ENCODE measurements around the gene GXYLT2.
"Not testable (repeated sequence)": the region's sequence is repeated elsewhere in the genome, so short reads cannot be mapped to it uniquely, and the experiment has no call there.

GXYLT2 gene

GRCh38 chr3:72906154-72906553 lies 18.3 kb downstream of the GXYLT2 start:
- Histone ChIP-seq H3K9ac (ENCODE audit: low read depth in 1 of 2, low read length in 2 of 2) (no peak overlapping the region), H3K4me3 (ENCODE audit: low read length in 2 of 2) (no peak overlapping the region), H3K27ac (ENCODE audit: low read depth in 2 of 2, low read length in 2 of 2) (no peak overlapping the region), H3K9me3 (ENCODE audit: control insufficient read depth in 2 of 2, low read length in 2 of 2) (no peaks in the 10 kb centered on the region), H3K4me1 (ENCODE audit: control insufficient read depth in 2 of 2, insufficient read depth in 2 of 2, low read length in 2 of 2) (peaks cover 0 to 3% of the 10 kb centered on the region in 2 donors), H3K27me3 (ENCODE audit: control insufficient read depth in 2 of 2, insufficient read depth in 2 of 2, low read length in 2 of 2) (no peaks in the 10 kb centered on the region), H3K36me3 (ENCODE audit: control insufficient read depth in 2 of 2, insufficient read depth in 2 of 2, low read length in 2 of 2) (no peaks in the 10 kb centered on the region)

DNA sequence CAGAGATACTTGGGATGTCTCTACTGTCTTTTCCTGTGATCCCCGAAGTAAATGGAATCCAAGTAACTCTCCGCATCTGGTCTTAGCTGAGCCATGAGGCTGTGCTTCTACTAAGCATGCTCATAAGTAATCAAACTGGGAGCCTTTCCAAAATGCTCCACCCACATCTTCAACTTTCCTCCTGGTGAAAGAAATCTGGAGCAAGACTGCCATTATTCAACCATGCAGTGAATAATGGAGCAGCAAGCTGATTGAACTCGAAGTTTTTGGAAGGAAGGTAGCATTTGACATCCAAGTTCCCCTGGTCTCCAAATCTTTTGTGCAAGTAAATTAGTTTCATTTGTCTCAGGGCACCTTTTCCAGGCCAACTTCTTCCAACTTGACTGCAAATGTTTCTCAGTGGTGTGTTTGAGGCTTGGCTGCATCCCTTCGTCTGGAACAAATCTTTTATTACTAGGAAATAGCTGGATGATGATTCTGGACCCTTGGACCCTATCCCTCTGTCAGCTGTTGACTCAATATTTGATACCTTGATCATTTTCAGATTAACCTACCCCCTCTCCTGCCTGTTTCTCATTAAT lies 19.4 kb downstream of the GXYLT2 start:
- Histone ChIP-seq H3K9me3 (ENCODE audit: control insufficient read depth in 2 of 2, low read length in 2 of 2) (no peaks in the 10 kb centered on the region), H3K27me3 (ENCODE audit: control insufficient read depth in 2 of 2, insufficient read depth in 2 of 2, low read length in 2 of 2) (no peaks in the 10 kb centered on the region), H3K27ac (ENCODE audit: low read depth in 2 of 2, low read length in 2 of 2) (no peak overlapping the region), H3K4me3 (ENCODE audit: low read length in 2 of 2) (no peak overlapping the region), H3K36me3 (ENCODE audit: control insufficient read depth in 2 of 2, insufficient read depth in 2 of 2, low read length in 2 of 2) (no peaks in the 10 kb centered on the region), H3K4me1 (ENCODE audit: control insufficient read depth in 2 of 2, insufficient read depth in 2 of 2, low read length in 2 of 2) (peaks cover 0 to 3% of the 10 kb centered on the region in 2 donors), H3K9ac (ENCODE audit: low read depth in 1 of 2, low read length in 2 of 2) (no peak overlapping the region)

GRCh38 chr3:72907731-72908620 lies 20.1 kb downstream of the GXYLT2 start:
- Histone ChIP-seq H3K36me3 (ENCODE audit: control insufficient read depth in 2 of 2, insufficient read depth in 2 of 2, low read length in 2 of 2) (no peaks in the 10 kb centered on the region), H3K9ac (ENCODE audit: low read depth in 1 of 2, low read length in 2 of 2) (no peak overlapping the region)

DNA sequence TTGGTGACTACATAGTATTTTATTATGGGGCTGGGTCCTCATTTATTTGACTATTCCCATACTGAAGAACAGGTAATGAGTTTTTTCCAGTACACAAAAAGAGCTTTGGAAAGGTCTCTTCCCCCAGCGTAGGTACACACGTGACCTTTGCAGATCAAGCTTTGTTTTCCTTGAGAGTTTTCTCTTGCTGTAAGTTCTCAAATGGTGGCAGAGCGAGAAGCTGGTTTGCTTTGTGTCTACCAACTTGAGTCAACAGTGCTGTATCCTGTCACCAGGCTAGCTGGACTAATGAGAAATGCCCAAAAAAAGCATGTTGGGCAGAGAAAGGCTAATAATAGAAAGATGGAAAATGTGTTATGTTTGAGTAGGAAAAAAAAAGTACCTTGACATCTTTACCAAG lies 21.7 kb downstream of the GXYLT2 start:
- H3K36me3 ChIP-seq (ENCODE audit: control insufficient read depth in 2 of 2, insufficient read depth in 2 of 2, low read length in 2 of 2), result no peaks in the 10 kb centered on the region
- no peak overlapping the region for H3K9ac ChIP-seq (ENCODE audit: low read depth in 1 of 2, low read length in 2 of 2)
- H3K27ac ChIP-seq (ENCODE audit: low read depth in 2 of 2, low read length in 2 of 2), result no peak overlapping the region
- peaks cover 0 to 3% of the 10 kb centered on the region in 2 donors for H3K4me1 ChIP-seq (ENCODE audit: control insufficient read depth in 2 of 2, insufficient read depth in 2 of 2, low read length in 2 of 2)
- no peak overlapping the region for H3K4me3 ChIP-seq (ENCODE audit: low read length in 2 of 2)
- no peaks in the 10 kb centered on the region for H3K27me3 ChIP-seq (ENCODE audit: control insufficient read depth in 2 of 2, insufficient read depth in 2 of 2, low read length in 2 of 2)
- H3K9me3 ChIP-seq (ENCODE audit: control insufficient read depth in 2 of 2, low read length in 2 of 2), result no peaks in the 10 kb centered on the region

More at GRCh38 chr3:72907731-72908620, 20.1 kb downstream of the GXYLT2 start:
- Histone ChIP-seq H3K27me3 (ENCODE audit: control insufficient read depth in 2 of 2, insufficient read depth in 2 of 2, low read length in 2 of 2) (no peaks in the 10 kb centered on the region), H3K4me3 (ENCODE audit: low read length in 2 of 2) (no peak overlapping the region), H3K27ac (ENCODE audit: low read depth in 2 of 2, low read length in 2 of 2) (no peak overlapping the region), H3K9me3 (ENCODE audit: control insufficient read depth in 2 of 2, low read length in 2 of 2) (no peaks in the 10 kb centered on the region), H3K4me1 (ENCODE audit: control insufficient read depth in 2 of 2, insufficient read depth in 2 of 2, low read length in 2 of 2) (peaks cover 0 to 3% of the 10 kb centered on the region in 2 donors)

DNA sequence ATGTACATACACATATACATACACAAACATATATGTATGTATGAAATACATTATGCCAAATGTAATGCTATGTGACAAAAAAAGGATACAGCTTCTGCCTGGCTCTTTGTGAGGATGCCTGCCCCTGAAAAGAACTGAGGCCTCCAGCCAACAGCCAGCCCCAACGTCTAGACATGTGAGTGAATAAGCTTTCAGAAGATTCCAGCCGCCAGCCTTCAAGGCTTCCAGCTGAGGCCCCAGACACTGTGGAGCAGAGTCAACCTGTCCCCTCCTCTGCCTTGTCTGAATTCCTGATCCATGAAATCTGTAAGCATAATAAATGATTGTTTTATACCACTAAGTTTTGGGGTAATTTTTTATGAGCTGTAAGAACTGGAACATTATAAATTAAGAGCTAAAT lies 24.7 kb downstream of the GXYLT2 start:
- H3K27me3 ChIP-seq (ENCODE audit: control insufficient read depth in 2 of 2, insufficient read depth in 2 of 2, low read length in 2 of 2), result no peaks in the 10 kb centered on the region
- no peak overlapping the region for H3K9ac ChIP-seq (ENCODE audit: low read depth in 1 of 2, low read length in 2 of 2)
- no peaks in the 10 kb centered on the region for H3K4me1 ChIP-seq (ENCODE audit: control insufficient read depth in 2 of 2, insufficient read depth in 2 of 2, low read length in 2 of 2)
- H3K4me3 ChIP-seq (ENCODE audit: low read length in 2 of 2), result no peak overlapping the region
- H3K27ac ChIP-seq (ENCODE audit: low read depth in 2 of 2, low read length in 2 of 2), result no peak overlapping the region
- no peaks in the 10 kb centered on the region for H3K36me3 ChIP-seq (ENCODE audit: control insufficient read depth in 2 of 2, insufficient read depth in 2 of 2, low read length in 2 of 2)
- H3K9me3 ChIP-seq (ENCODE audit: control insufficient read depth in 2 of 2, low read length in 2 of 2), result no peaks in the 10 kb centered on the region

GRCh38 chr3:72914383-72914782 lies 26.5 kb downstream of the GXYLT2 start:
- no peak overlapping the region for H3K4me3 ChIP-seq (ENCODE audit: low read length in 2 of 2)
- H3K4me1 ChIP-seq (ENCODE audit: control insufficient read depth in 2 of 2, insufficient read depth in 2 of 2, low read length in 2 of 2), result no peaks in the 10 kb centered on the region
- H3K27ac ChIP-seq (ENCODE audit: low read depth in 2 of 2, low read length in 2 of 2), result no peak overlapping the region
- no peaks in the 10 kb centered on the region for H3K9me3 ChIP-seq (ENCODE audit: control insufficient read depth in 2 of 2, low read length in 2 of 2)
- no peak overlapping the region for H3K9ac ChIP-seq (ENCODE audit: low read depth in 1 of 2, low read length in 2 of 2)
- no peaks in the 10 kb centered on the region for H3K27me3 ChIP-seq (ENCODE audit: control insufficient read depth in 2 of 2, insufficient read depth in 2 of 2, low read length in 2 of 2)
- H3K36me3 ChIP-seq (ENCODE audit: control insufficient read depth in 2 of 2, insufficient read depth in 2 of 2, low read length in 2 of 2), result no peaks in the 10 kb centered on the region

DNA sequence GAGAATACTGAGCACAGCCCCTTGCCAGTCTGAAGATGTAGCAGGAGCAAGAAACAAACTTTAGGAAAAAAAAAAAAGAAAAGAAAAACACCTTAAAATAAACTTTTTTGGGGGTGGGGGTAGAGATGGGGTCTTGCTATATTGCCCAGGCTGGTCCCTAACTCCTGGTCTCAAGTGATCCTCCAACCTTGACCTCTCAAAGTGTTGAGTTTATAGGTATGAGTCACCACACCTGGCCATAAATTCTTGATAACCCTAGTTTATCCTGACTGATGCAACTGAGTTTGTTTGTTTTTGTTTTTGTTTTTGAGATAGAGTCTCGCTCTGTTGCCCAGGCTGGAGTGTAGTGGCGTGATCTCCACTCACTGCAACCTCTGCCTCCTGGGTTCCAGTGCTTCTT lies 28.4 kb downstream of the GXYLT2 start:
- Histone ChIP-seq H3K9ac (ENCODE audit: low read depth in 1 of 2, low read length in 2 of 2) (no peak overlapping the region), H3K27ac (ENCODE audit: low read depth in 2 of 2, low read length in 2 of 2) (no peak overlapping the region), H3K4me3 (ENCODE audit: low read length in 2 of 2) (no peak overlapping the region), H3K4me1 (ENCODE audit: control insufficient read depth in 2 of 2, insufficient read depth in 2 of 2, low read length in 2 of 2) (no peaks in the 10 kb centered on the region), H3K36me3 (ENCODE audit: control insufficient read depth in 2 of 2, insufficient read depth in 2 of 2, low read length in 2 of 2) (no peaks in the 10 kb centered on the region), H3K27me3 (ENCODE audit: control insufficient read depth in 2 of 2, insufficient read depth in 2 of 2, low read length in 2 of 2) (no peaks in the 10 kb centered on the region), H3K9me3 (ENCODE audit: control insufficient read depth in 2 of 2, low read length in 2 of 2) (no peaks in the 10 kb centered on the region)

GRCh38 chr3:72919520-72919919 lies 31.7 kb downstream of the GXYLT2 start:
- H3K9ac ChIP-seq (ENCODE audit: low read depth in 1 of 2, low read length in 2 of 2), result no peak overlapping the region
- H3K27me3 ChIP-seq (ENCODE audit: control insufficient read depth in 2 of 2, insufficient read depth in 2 of 2, low read length in 2 of 2), result peaks cover 0 to 2% of the 10 kb centered on the region in 2 donors
- no peak overlapping the region for H3K27ac ChIP-seq (ENCODE audit: low read depth in 2 of 2, low read length in 2 of 2)
- no peaks in the 10 kb centered on the region for H3K4me1 ChIP-seq (ENCODE audit: control insufficient read depth in 2 of 2, insufficient read depth in 2 of 2, low read length in 2 of 2)
- H3K36me3 ChIP-seq (ENCODE audit: control insufficient read depth in 2 of 2, insufficient read depth in 2 of 2, low read length in 2 of 2), result no peaks in the 10 kb centered on the region
- no peak overlapping the region for H3K4me3 ChIP-seq (ENCODE audit: low read length in 2 of 2)
- H3K9me3 ChIP-seq (ENCODE audit: control insufficient read depth in 2 of 2, low read length in 2 of 2), result no peaks in the 10 kb centered on the region

GRCh38 chr3:72924055-72924454 lies 36.2 kb downstream of the GXYLT2 start:
- Histone ChIP-seq H3K27me3 (ENCODE audit: control insufficient read depth in 2 of 2, insufficient read depth in 2 of 2, low read length in 2 of 2) (peaks cover 0 to 2% of the 10 kb centered on the region in 2 donors), H3K4me3 (ENCODE audit: low read length in 2 of 2) (no peak overlapping the region), H3K27ac (ENCODE audit: low read depth in 2 of 2, low read length in 2 of 2) (no peak overlapping the region), H3K9ac (ENCODE audit: low read depth in 1 of 2, low read length in 2 of 2) (no peak overlapping the region), H3K36me3 (ENCODE audit: control insufficient read depth in 2 of 2, insufficient read depth in 2 of 2, low read length in 2 of 2) (no peaks in the 10 kb centered on the region), H3K4me1 (ENCODE audit: control insufficient read depth in 2 of 2, insufficient read depth in 2 of 2, low read length in 2 of 2) (no peaks in the 10 kb centered on the region), H3K9me3 (ENCODE audit: control insufficient read depth in 2 of 2, low read length in 2 of 2) (no peaks in the 10 kb centered on the region)

DNA sequence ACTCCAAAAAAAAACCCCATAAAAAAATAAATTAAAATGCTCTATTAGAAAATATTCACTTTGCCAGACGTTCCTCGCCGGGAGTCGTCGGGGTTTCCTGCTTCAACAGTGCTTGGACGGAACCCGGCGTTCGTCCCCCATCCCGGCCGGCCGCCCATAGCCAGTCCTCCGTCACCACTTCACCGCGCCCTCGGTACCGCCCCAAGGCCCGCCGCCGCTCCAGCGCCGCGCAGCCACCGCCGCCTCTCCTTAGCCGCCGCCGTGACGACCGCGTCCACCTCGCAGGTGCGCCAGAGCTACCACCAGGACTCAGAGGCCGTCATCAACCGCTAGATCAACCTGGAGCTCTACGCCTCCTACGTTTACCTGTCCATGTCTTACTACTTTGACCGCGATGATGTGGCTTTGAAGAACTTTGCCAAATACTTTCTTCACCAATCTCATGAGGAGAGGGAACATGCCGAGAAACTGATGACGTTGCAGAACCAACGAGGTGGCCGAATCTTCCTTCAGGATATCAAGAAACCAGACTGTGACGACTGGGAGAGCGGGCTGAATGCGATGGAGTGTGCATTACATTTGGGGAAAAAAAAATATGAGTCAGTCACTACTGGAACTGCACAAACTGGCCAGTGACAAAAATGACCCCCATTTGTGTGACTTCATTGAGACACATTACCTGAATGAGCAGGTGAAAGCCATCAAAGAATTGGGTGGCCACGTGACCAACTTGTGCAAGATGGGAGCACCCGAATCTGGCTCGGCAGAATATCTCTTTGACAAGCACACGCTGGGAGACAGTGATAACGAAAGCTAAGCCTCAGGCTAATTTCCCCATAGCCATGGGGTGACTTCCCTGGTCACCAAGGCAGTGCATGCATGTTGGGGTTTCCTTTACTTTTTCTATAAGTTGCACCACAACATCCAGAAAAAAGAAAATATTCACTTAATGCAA lies 41.2 kb downstream of the GXYLT2 start:
- not testable (repeated sequence) for H3K27me3 ChIP-seq (ENCODE audit: control insufficient read depth in 2 of 2, insufficient read depth in 2 of 2, low read length in 2 of 2); H3K27ac ChIP-seq (ENCODE audit: low read depth in 2 of 2, low read length in 2 of 2); H3K36me3 ChIP-seq (ENCODE audit: control insufficient read depth in 2 of 2, insufficient read depth in 2 of 2, low read length in 2 of 2); H3K9me3 ChIP-seq (ENCODE audit: control insufficient read depth in 2 of 2, low read length in 2 of 2); H3K4me1 ChIP-seq (ENCODE audit: control insufficient read depth in 2 of 2, insufficient read depth in 2 of 2, low read length in 2 of 2); H3K9ac ChIP-seq (ENCODE audit: low read depth in 1 of 2, low read length in 2 of 2); H3K4me3 ChIP-seq (ENCODE audit: low read length in 2 of 2)

Measured in mucosa of rectum (tissue), 2 donors.